Neuronal stem cell (in vitro differentiated cells): Measurements from ENCODE around the gene LILRB4.
"Not testable (repeated sequence)": the region's sequence is repeated elsewhere in the genome, so short reads cannot be mapped to it uniquely, and the experiment has no call there.

Source experiments
- DNase-seq: peaks from one replicate; pipeline ENCODE4 v3.0.0-alpha.2; 2013; ENCODE audit warnings: low spot score
- H2AFZ ChIP-seq: one replicate; pipeline ENCODE4 v1.6.1; 2013; ENCODE audit warnings: mild to moderate bottlenecking, low read length, inconsistent platforms
- H2AK5ac ChIP-seq: 2 replicates; pipeline ENCODE4 v1.6.1; 2013; ENCODE audit warnings: low read depth, mild to moderate bottlenecking, inconsistent platforms, low read length, moderate library complexity, mixed read lengths
- H2BK120ac ChIP-seq: 2 replicates; pipeline ENCODE4 v1.6.1; 2013; ENCODE audit warnings: low read depth, mild to moderate bottlenecking, inconsistent platforms, low read length, moderate library complexity, mixed read lengths
- H2BK12ac ChIP-seq: one replicate; pipeline ENCODE4 v1.6.1; 2013; ENCODE audit warnings: low read length, inconsistent platforms
- H2BK15ac ChIP-seq: 2 replicates; pipeline ENCODE4 v1.6.1; 2013; ENCODE audit warnings: mild to moderate bottlenecking, low read length, inconsistent platforms, mixed read lengths
- H2BK5ac ChIP-seq: one replicate; pipeline ENCODE4 v1.6.1; 2013; ENCODE audit warnings: inconsistent platforms, mild to moderate bottlenecking, low read length, moderate library complexity
- H3K14ac ChIP-seq: one replicate; pipeline ENCODE4 v1.6.1; 2013; ENCODE audit warnings: low read length, inconsistent platforms
- H3K18ac ChIP-seq: 2 replicates; pipeline ENCODE4 v1.6.1; 2013; ENCODE audit warnings: low read length, inconsistent platforms
- H3K23ac ChIP-seq: 2 replicates; pipeline ENCODE4 v1.6.1; 2013; ENCODE audit warnings: low read depth, mild to moderate bottlenecking, mixed read lengths, low read length, inconsistent platforms; ENCODE audit not compliant: poor library complexity
- H3K27ac ChIP-seq: replicated peaks from 3 replicates; pipeline ENCODE4 v1.5.1; 2013; ENCODE audit warnings: low read length, inconsistent platforms
- H3K27me3 ChIP-seq, 3 experiments: 2 replicates each; pipeline ENCODE4 v1.6.1; 2013; ENCODE audit warnings: low read length in 3 of 3, mild to moderate bottlenecking in 2 of 3, inconsistent platforms in 1 of 3, low read depth in 1 of 3, mixed read lengths in 1 of 3, moderate library complexity in 1 of 3; ENCODE audit not compliant: control insufficient read depth in 3 of 3, insufficient read depth in 3 of 3
- H3K36me3 ChIP-seq, 2 donors: replicated peaks in 1 of 2; 2 replicates each; pipeline ENCODE4 v1.6.1; 2013; ENCODE audit warnings: low read length in 2 of 2; ENCODE audit not compliant: control insufficient read depth in 2 of 2, insufficient read depth in 2 of 2
- H3K4ac ChIP-seq: 2 replicates; pipeline ENCODE4 v1.6.1; 2013; ENCODE audit warnings: inconsistent platforms, mild to moderate bottlenecking, low read length, moderate library complexity
- H3K4me1 ChIP-seq, 2 donors: 1 replicate in 1 of 2; 2 replicates in 1 of 2; pipeline ENCODE4 v1.6.1; 2013; ENCODE audit warnings: low read length in 2 of 2, low read depth in 1 of 2; ENCODE audit not compliant: control insufficient read depth in 2 of 2, insufficient read depth in 1 of 2
- H3K4me2 ChIP-seq: one replicate; pipeline ENCODE4 v1.6.1; 2013; ENCODE audit warnings: mild to moderate bottlenecking, low read length, inconsistent platforms; ENCODE audit not compliant: insufficient read depth, poor library complexity, severe bottlenecking
- H3K4me3 ChIP-seq, 2 donors: 2 replicates each; pipeline ENCODE4 v1.5.1; 2013; ENCODE audit warnings: low read length in 2 of 2, mild to moderate bottlenecking in 2 of 2, inconsistent platforms in 1 of 2, moderate library complexity in 1 of 2
- H3K79me1 ChIP-seq: one replicate; pipeline ENCODE4 v1.6.1; 2013; ENCODE audit warnings: low read depth, mild to moderate bottlenecking, inconsistent platforms, low read length, moderate library complexity
- H3K9ac ChIP-seq: one replicate; pipeline ENCODE4 v1.6.1; 2013; ENCODE audit warnings: mild to moderate bottlenecking, low read depth, low read length, inconsistent platforms; ENCODE audit not compliant: poor library complexity
- H3K9me3 ChIP-seq, 2 donors: replicated peaks in 1 of 2; 2 replicates each; pipeline versions ENCODE3 to v1.6.1; 2013; ENCODE audit warnings: low read length in 2 of 2, mild to moderate bottlenecking in 2 of 2, inconsistent platforms in 1 of 2, low read depth in 1 of 2, mixed read lengths in 1 of 2, moderate library complexity in 1 of 2; ENCODE audit not compliant: control insufficient read depth in 2 of 2, insufficient read depth in 1 of 2
- H4K8ac ChIP-seq: one replicate; pipeline ENCODE4 v1.6.1; 2013; ENCODE audit warnings: low read depth, mild to moderate bottlenecking, inconsistent platforms, low read length, moderate library complexity
- H4K91ac ChIP-seq: one replicate; pipeline ENCODE4 v1.6.1; 2013; ENCODE audit warnings: low read length, low read depth, mild to moderate bottlenecking, inconsistent platforms; ENCODE audit not compliant: poor library complexity
- WGBS, 2 donors: extraction: QIAGEN DNeasy Blood & Tissue Kit; methylation state at CpG; one replicate each; pipeline ENCODE4 v1.1.7; 2013; ENCODE audit warnings: missing lambda C conversion rate in 2 of 2, mixed read lengths in 1 of 2; ENCODE audit not compliant: insufficient read length in 2 of 2, insufficient replicate concordance in 1 of 2; ENCODE audit errors: extremely low coverage in 2 of 2; 5-methylcytosine and 5-hydroxymethylcytosine counted together

The LILRB4 gene

GRCh38 chr19:54631489-54632337 is 31.1 kb upstream of the LILRB4 start:
- not testable (repeated sequence) for DNase-seq, H3K14ac ChIP-seq

GRCh38 chr19:54632517-54632916 is 30.3 kb upstream of the LILRB4 start:
- peaks cover 0 to 18% of the 10 kb centered on the region in 2 donors for H3K9me3 ChIP-seq
- H3K4me2 ChIP-seq, H3K9ac ChIP-seq, H4K8ac ChIP-seq, H3K27me3 ChIP-seq, H3K79me1 ChIP-seq, H2AK5ac ChIP-seq, H2BK5ac ChIP-seq, H3K23ac ChIP-seq, H3K4me3 ChIP-seq, H3K4me1 ChIP-seq, H4K91ac ChIP-seq, H2BK120ac ChIP-seq, H3K18ac ChIP-seq, DNase-seq, H3K4ac ChIP-seq, H2BK15ac ChIP-seq, H3K14ac ChIP-seq, H2AFZ ChIP-seq, H2BK12ac ChIP-seq, H3K27ac ChIP-seq, H3K36me3 ChIP-seq: not testable (repeated sequence)
- no CpG with 5 or more reads among the region's 16 CpGs for WGBS, 2 donors

More at GRCh38 chr19:54631489-54632337, 31.1 kb upstream of the LILRB4 start:
- not testable (repeated sequence) for H3K27me3 ChIP-seq, H3K4me2 ChIP-seq, H2BK15ac ChIP-seq, H3K36me3 ChIP-seq, H3K79me1 ChIP-seq, H3K4ac ChIP-seq, H2AK5ac ChIP-seq, H3K4me1 ChIP-seq, H2AFZ ChIP-seq, H2BK120ac ChIP-seq, H3K18ac ChIP-seq, H3K4me3 ChIP-seq, H2BK12ac ChIP-seq, H4K8ac ChIP-seq, H3K9ac ChIP-seq, H2BK5ac ChIP-seq, H4K91ac ChIP-seq, H3K23ac ChIP-seq, H3K27ac ChIP-seq
- no CpG with 5 or more reads among the region's 23 CpGs for WGBS, 2 donors
- H3K9me3 ChIP-seq, result peaks cover 0 to 20% of the 10 kb centered on the region in 2 donors

GRCh38 chr19:54633401-54633800 is 29.4 kb upstream of the LILRB4 start:
- Histone ChIP-seq H3K9me3 (peaks cover 0 to 18% of the 10 kb centered on the region in 2 donors), H4K91ac (no peak overlapping the region), H2BK120ac (no peak overlapping the region), H3K79me1 (no peaks in the 10 kb centered on the region), H2BK5ac (no peak overlapping the region), H3K27me3 (peaks cover 0 to 9% (median 0%) of the 10 kb centered on the region in 3 experiments), H3K4me1 (no peaks in the 10 kb centered on the region), H3K4me2 (no peak overlapping the region), H3K18ac (no peak overlapping the region), H2AK5ac (no peak overlapping the region), H3K36me3 (no peaks in the 10 kb centered on the region), H2BK12ac (no peak overlapping the region), H4K8ac (no peak overlapping the region), H3K4me3 (no peak overlapping the region), H3K9ac (no peak overlapping the region), H3K4ac (no peak overlapping the region), H2AFZ (no peak overlapping the region), H3K23ac (no peak overlapping the region), H3K14ac (no peak overlapping the region), H2BK15ac (no peak overlapping the region), H3K27ac (no peak overlapping the region)
- DNase-seq, result no peak
- WGBS, 2 donors, result no CpG with 5 or more reads among the region's 7 CpGs

- H3K4me2 ChIP-seq, H4K8ac ChIP-seq, H3K4ac ChIP-seq, H3K36me3 ChIP-seq, H3K9ac ChIP-seq, H3K4me1 ChIP-seq, H3K4me3 ChIP-seq, H4K91ac ChIP-seq, H2AK5ac ChIP-seq, H2BK120ac ChIP-seq, H2BK12ac ChIP-seq, H2BK5ac ChIP-seq, H2BK15ac ChIP-seq, DNase-seq, H3K27me3 ChIP-seq, H3K14ac ChIP-seq, H3K23ac ChIP-seq, H3K27ac ChIP-seq, H3K18ac ChIP-seq, H2AFZ ChIP-seq, H3K79me1 ChIP-seq: not testable (repeated sequence)
- WGBS, 2 donors, result no CpG with 5 or more reads among the region's 12 CpGs
- peaks cover 0 to 12% of the 10 kb centered on the region in 2 donors for H3K9me3 ChIP-seq
Measured at GRCh38 chr19:54636081-54636480, 26.7 kb upstream of the LILRB4 start.
